HG02678 (cell line): ENCODE results near the gene SNCAIP.

Experiments
- ATAC-seq: cut with Tn5 transposase; IDR thresholded peaks from one replicate; pipeline ENCODE4 v1.9.1; 2021; ENCODE audit warnings: mild to moderate bottlenecking, moderate library complexity; ENCODE audit not compliant: unreplicated experiment

The SNCAIP gene

GRCh38 chr5:122493091-122494021, 181.3 kb downstream of the SNCAIP start:
- no peak for ATAC-seq

GRCh38 chr5:122494109-122494508, 182.1 kb downstream of the SNCAIP start:
- ATAC-seq = no peak

GRCh38 chr5:122498163-122498562, 186.1 kb downstream of the SNCAIP start:
- ATAC-seq = no peak

- ATAC-seq = no peak
These were observed 187.5 kb downstream of the SNCAIP start for GRCh38 chr5:122499585-122499984.

GRCh38 chr5:122500245-122501088, 188.4 kb downstream of the SNCAIP start:
- peak; percentile 51 for ATAC-seq

- no peak for ATAC-seq
These were observed 189.0 kb downstream of the SNCAIP start for GRCh38 chr5:122501089-122501435.

GRCh38 chr5:122507045-122507444, 195.0 kb downstream of the SNCAIP start:
- no peak for ATAC-seq

- no peak for ATAC-seq
These were observed 195.5 kb downstream of the SNCAIP start for GRCh38 chr5:122507581-122507980.

GRCh38 chr5:122508623-122509022, 196.6 kb downstream of the SNCAIP start:
- ATAC-seq = no peak
